ENCODE data around the gene FYN.

FYN gene

GRCh38 chr6:111743360-111743759 lies 129.9 kb downstream of the FYN start:
- no peak for TF ChIP-seq POLR2A (IDR thresholded peaks at IDR 0.05; ENCODE audit: low read depth, low read length)
- FAIRE-seq (no peak), DNase-seq (ENCODE audit: insufficient read length, low spot score) (no peak)

GRCh38 chr6:111741177-111741952 lies 131.9 kb downstream of the FYN start:
- TF ChIP-seq POLR2A (IDR thresholded peaks at IDR 0.05; ENCODE audit: low read depth, low read length), result no peak
- FAIRE-seq (no peak), DNase-seq (ENCODE audit: insufficient read length, low spot score) (no peak)

GRCh38 chr6:111740506-111740905 lies 132.7 kb downstream of the FYN start:
- FAIRE-seq (no peak), DNase-seq (ENCODE audit: insufficient read length, low spot score) (no peak)
- no peak for TF ChIP-seq POLR2A (IDR thresholded peaks at IDR 0.05; ENCODE audit: low read depth, low read length)

- FAIRE-seq (no peak), DNase-seq (ENCODE audit: insufficient read length, low spot score) (no peak)
- no peak for TF ChIP-seq POLR2A (IDR thresholded peaks at IDR 0.05; ENCODE audit: low read depth, low read length)
Measured at GRCh38 chr6:111739257-111739696, 134.0 kb downstream of the FYN start.

- FAIRE-seq (no peak), DNase-seq (ENCODE audit: insufficient read length, low spot score) (no peak)
- no peak for TF ChIP-seq POLR2A (IDR thresholded peaks at IDR 0.05; ENCODE audit: low read depth, low read length)
Measured at GRCh38 chr6:111738631-111739030, 134.6 kb downstream of the FYN start.

GRCh38 chr6:111738156-111738555 lies 135.1 kb downstream of the FYN start:
- FAIRE-seq (no peak), DNase-seq (ENCODE audit: insufficient read length, low spot score) (no peak)
- no peak for TF ChIP-seq POLR2A (IDR thresholded peaks at IDR 0.05; ENCODE audit: low read depth, low read length)

GRCh38 chr6:111737065-111737521 lies 136.2 kb downstream of the FYN start:
- no peak for TF ChIP-seq POLR2A (IDR thresholded peaks at IDR 0.05; ENCODE audit: low read depth, low read length)
- no peak for FAIRE-seq
- no peak for DNase-seq (ENCODE audit: insufficient read length, low spot score)

- FAIRE-seq (no peak), DNase-seq (ENCODE audit: insufficient read length, low spot score) (no peak)
- TF ChIP-seq POLR2A (IDR thresholded peaks at IDR 0.05; ENCODE audit: low read depth, low read length), result no peak
Measured at GRCh38 chr6:111736005-111736608, 137.1 kb downstream of the FYN start.

GRCh38 chr6:111734068-111735061 lies 138.9 kb downstream of the FYN start:
- FAIRE-seq (no peak), DNase-seq (ENCODE audit: insufficient read length, low spot score) (no peak)
- TF ChIP-seq POLR2A (IDR thresholded peaks at IDR 0.05; ENCODE audit: low read depth, low read length), result no peak

- FAIRE-seq (no peak), DNase-seq (ENCODE audit: insufficient read length, low spot score) (no peak)
- TF ChIP-seq POLR2A (IDR thresholded peaks at IDR 0.05; ENCODE audit: low read depth, low read length), result no peak
Measured at GRCh38 chr6:111732390-111732789, 140.9 kb downstream of the FYN start.

GRCh38 chr6:111731456-111732195 lies 141.6 kb downstream of the FYN start:
- DNase-seq (ENCODE audit: insufficient read length, low spot score) (no peak), FAIRE-seq (no peak)
- TF ChIP-seq POLR2A (IDR thresholded peaks at IDR 0.05; ENCODE audit: low read depth, low read length), result no peak

- TF ChIP-seq POLR2A (IDR thresholded peaks at IDR 0.05; ENCODE audit: low read depth, low read length), result no peak
- DNase-seq (ENCODE audit: insufficient read length, low spot score) (no peak), FAIRE-seq (no peak)
Measured at GRCh38 chr6:111730864-111731263, 142.4 kb downstream of the FYN start.

- no peak for TF ChIP-seq POLR2A (IDR thresholded peaks at IDR 0.05; ENCODE audit: low read depth, low read length)
- DNase-seq (ENCODE audit: insufficient read length, low spot score) (no peak), FAIRE-seq (no peak)
Measured at GRCh38 chr6:111727802-111728201, 145.4 kb downstream of the FYN start.
